Measurements from ENCODE around the gene PCGF3. TPM values are rescaled to one million over a fixed set of nuclear protein-coding genes. Genes with fewer than 3 reads are reported as not detected.

PCGF3 gene
- total RNA-seq, 1 experiment from 2014 or later: 31.5 TPM

DNA sequence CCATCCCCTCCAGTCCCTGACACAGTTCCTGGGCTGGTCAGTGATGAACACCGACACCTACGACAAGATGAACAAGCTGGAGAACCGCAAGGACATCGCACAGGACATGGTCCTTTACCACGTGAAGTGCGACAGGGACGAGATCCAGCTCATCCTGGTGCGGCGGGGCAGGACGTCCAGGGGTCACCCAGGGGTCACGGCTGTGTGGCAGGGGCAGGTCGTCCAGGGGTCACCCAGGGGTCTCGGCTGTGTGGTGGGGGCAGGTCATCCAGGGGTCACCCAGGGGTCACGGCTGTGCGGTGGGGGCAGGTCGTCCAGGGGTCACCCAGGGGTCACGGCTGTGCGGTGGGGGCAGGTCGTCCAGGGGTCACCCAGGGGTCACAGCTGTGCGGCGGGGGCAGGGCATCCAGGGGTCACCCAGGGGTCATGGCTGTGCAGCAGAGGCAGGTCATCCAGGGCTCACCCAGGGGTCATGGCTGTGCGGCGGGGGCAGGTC is 48.2 kb upstream of the PCGF3 start:
- Histone ChIP-seq H3K36me3 (ENCODE audit: low read depth, low read length) (no peaks in the 10 kb centered on the region), H3K27ac (ENCODE audit: low read length) (no peak overlapping the region), H3K9me2 (replicated peaks; ENCODE audit: low read length) (no peaks in the 10 kb centered on the region), H3K4me2 (ENCODE audit: low read length) (no peak overlapping the region), H3K27me3 (ENCODE audit: low read length) (no peaks in the 10 kb centered on the region), H3K79me2 (ENCODE audit: low read length) (no peaks in the 10 kb centered on the region), H3K9ac (ENCODE audit: low read length) (no peak overlapping the region), H3F3A (ENCODE audit: low read length, unreplicated experiment) (no peaks in the 10 kb centered on the region), H3K4me3 (ENCODE audit: low read length) (no peak overlapping the region), H2AFZ (ENCODE audit: low read length) (no peak overlapping the region), H4K20me1 (ENCODE audit: low read length) (no peaks in the 10 kb centered on the region), H3K4me1 (ENCODE audit: insufficient read depth, low read length) (no peaks in the 10 kb centered on the region), H3K9me3 (ENCODE audit: low read length) (no peaks in the 10 kb centered on the region)
- ATAC-seq: no peak
- TF ChIP-seq EZH2phosphoT487 (IDR thresholded peaks at IDR 0.05; ENCODE audit: borderline replicate concordance, low read length) (no peak), CTCF (conservative IDR thresholded peaks at IDR 0.05; ENCODE audit: low read depth, low read length) (no peak), EZH2 (IDR thresholded peaks at IDR 0.05; ENCODE audit: low read length, unreplicated experiment) (no peak)
- BruUV-seq (replicated peaks): no TSS peak
- ChIA-PET POLR2A (ENCODE audit: unreplicated experiment) (no interaction called here), CTCF (no interaction called here)
- no peak for DNase-seq
- intact Hi-C loops (cut with micrococcal nuclease): no loop called here

GRCh38 chr4:657834-658667 is 47.6 kb upstream of the PCGF3 start:
- H3K4me3 ChIP-seq (ENCODE audit: low read length): no peak overlapping the region
- DNase-seq (no peak), ATAC-seq (no peak)
- no peaks in the 10 kb centered on the region for H3K9me2 ChIP-seq (replicated peaks; ENCODE audit: low read length)
- no peaks in the 10 kb centered on the region for H3K9me3 ChIP-seq (ENCODE audit: low read length)
- no peak overlapping the region for H3K4me2 ChIP-seq (ENCODE audit: low read length)
- intact Hi-C loops (cut with micrococcal nuclease): no loop called here
- no TSS peak for BruUV-seq (replicated peaks)
- no peaks in the 10 kb centered on the region for H3F3A ChIP-seq (ENCODE audit: low read length, unreplicated experiment)
- ChIA-PET POLR2A (ENCODE audit: unreplicated experiment) (no interaction called here), CTCF (no interaction called here)
- no peak for TF ChIP-seq EZH2 (IDR thresholded peaks at IDR 0.05; ENCODE audit: low read length, unreplicated experiment)
- no peak for TF ChIP-seq EZH2phosphoT487 (IDR thresholded peaks at IDR 0.05; ENCODE audit: borderline replicate concordance, low read length)
- TF ChIP-seq CTCF (conservative IDR thresholded peaks at IDR 0.05; ENCODE audit: low read depth, low read length): no peak
- no peak overlapping the region for H3K9ac ChIP-seq (ENCODE audit: low read length)
- no peak overlapping the region for H2AFZ ChIP-seq (ENCODE audit: low read length)
- no peaks in the 10 kb centered on the region for H4K20me1 ChIP-seq (ENCODE audit: low read length)
- H3K36me3 ChIP-seq (ENCODE audit: low read depth, low read length): no peaks in the 10 kb centered on the region
- no peaks in the 10 kb centered on the region for H3K79me2 ChIP-seq (ENCODE audit: low read length)
- no peaks in the 10 kb centered on the region for H3K27me3 ChIP-seq (ENCODE audit: low read length)
- no peak overlapping the region for H3K27ac ChIP-seq (ENCODE audit: low read length)
- no peaks in the 10 kb centered on the region for H3K4me1 ChIP-seq (ENCODE audit: insufficient read depth, low read length)
